WTC11 (cell line): ENCODE results near the gene ARIH2.

ENCODE experiments used
- ELF4 ChIP-seq: sonication (generic); formaldehyde crosslinking; IDR thresholded peaks from 2 replicates; pipeline ENCODE4 v1.8.1; 2022; ENCODE audit warnings: low read depth, mild to moderate bottlenecking, moderate library complexity, missing genetic modification reagents
- HMGXB4 ChIP-seq: sonication (generic); formaldehyde crosslinking; IDR thresholded peaks from 2 replicates; pipeline ENCODE4 v1.8.1; 2023; ENCODE audit warnings: mild to moderate bottlenecking, moderate library complexity, missing genetic modification reagents
- NFYB ChIP-seq: sonication (generic); formaldehyde crosslinking; conservative IDR thresholded peaks from 2 replicates; pipeline ENCODE4 v1.8.0; 2022; ENCODE audit warnings: low read depth, missing genetic modification reagents
- TEAD4 ChIP-seq: sonication (generic); formaldehyde crosslinking; IDR thresholded peaks from 2 replicates; pipeline ENCODE4 v1.8.0; 2022; ENCODE audit warnings: mild to moderate bottlenecking, missing genetic modification reagents

GRCh38 chr3:48897460-48898376 is 20.9 kb upstream of the ARIH2 start:
- no peak for TF ChIP-seq ELF4 (CRISPR knock-in tag)
- TF ChIP-seq NFYB (CRISPR knock-in tag): no peak
- no peak for TF ChIP-seq TEAD4 (CRISPR knock-in tag)
- no peak for TF ChIP-seq HMGXB4
